ENCODE results near the gene GPM6B.

Gene GPM6B

GRCh38 chrX:13816643-13817627 is at the start of gene GPM6B:
TSS of gene GPM6B (minus strand) at chrX:13817093. CDS start at chrX:13816904, 189 bp downstream.
- no peak for DNase-seq

GRCh38 chrX:13864264-13864663 is 47.4 kb upstream of the GPM6B start:
- DNase-seq, result no peak

GRCh38 chrX:13863324-13863723 is 46.4 kb upstream of the GPM6B start:
- no peak for DNase-seq

- DNase-seq, result no peak
Measured at GRCh38 chrX:13859724-13860123, 42.8 kb upstream of the GPM6B start.

- DNase-seq, result no peak
Measured at GRCh38 chrX:13857804-13858203, 40.9 kb upstream of the GPM6B start.

GRCh38 chrX:13855689-13856450 is 39.0 kb upstream of the GPM6B start:
- no peak for DNase-seq

- no peak for DNase-seq
Measured at GRCh38 chrX:13854003-13854402, 37.1 kb upstream of the GPM6B start.

- no peak for DNase-seq
Measured at GRCh38 chrX:13852001-13852695, 35.3 kb upstream of the GPM6B start.

- DNase-seq, result no peak
Measured at GRCh38 chrX:13845721-13846378, 29.0 kb upstream of the GPM6B start.

- DNase-seq, result no peak
Measured at GRCh38 chrX:13843150-13843721, 26.3 kb upstream of the GPM6B start.

GRCh38 chrX:13840121-13840520 is 23.2 kb upstream of the GPM6B start:
- no peak for DNase-seq

GRCh38 chrX:13837290-13837745 is 20.4 kb upstream of the GPM6B start:
- no peak for DNase-seq

GRCh38 chrX:13836575-13836974 is 19.7 kb upstream of the GPM6B start:
- DNase-seq, result no peak

- DNase-seq, result no peak
Measured at GRCh38 chrX:13835825-13836224, 18.9 kb upstream of the GPM6B start.

- no peak for DNase-seq
Measured at GRCh38 chrX:13834355-13834754, 17.5 kb upstream of the GPM6B start.

- no peak for DNase-seq
Measured at GRCh38 chrX:13829983-13830382, 13.1 kb upstream of the GPM6B start.

GRCh38 chrX:13828392-13828791 is 11.5 kb upstream of the GPM6B start:
- DNase-seq, result no peak

- no peak for DNase-seq
Measured at GRCh38 chrX:13827298-13828090, 10.6 kb upstream of the GPM6B start.

GRCh38 chrX:13826770-13827169 is 9.9 kb upstream of the GPM6B start:
- no peak for DNase-seq

- no peak for DNase-seq
Measured at GRCh38 chrX:13825178-13825762, 8.4 kb upstream of the GPM6B start.

GRCh38 chrX:13824746-13825145 is 7.9 kb upstream of the GPM6B start:
- no peak for DNase-seq

Measured in NCI-H2107 (cell line).